Measurements from ENCODE around the gene CD82. TPM values are rescaled to one million over a fixed set of nuclear protein-coding genes. Genes with fewer than 3 reads are reported as not detected.

The CD82 gene
- polyA plus RNA-seq, 1 of the 3 experiments (the other 2 are of a cell fraction), result 39.2 TPM

GRCh38 chr11:44637487-44637886 lies 72.0 kb downstream of the CD82 start:
- POLR2A ChIA-PET, result no interaction called here
- Histone ChIP-seq H3K9me3 (no peaks in the 10 kb centered on the region), H4K20me1 (ENCODE audit: insufficient read depth) (no peaks in the 10 kb centered on the region), H3K27ac (ENCODE audit: low read depth in 2 of 2, low read length in 1 of 2) (no peak overlapping the region), H3K27me3 (ENCODE audit: insufficient read depth) (peaks cover 3% of the 10 kb centered on the region; the same call in 1 of the 2 replicates), H3K9ac (no peak overlapping the region), H3K79me2 (ENCODE audit: insufficient read depth) (no peaks in the 10 kb centered on the region), H3F3A (replicated peaks; ENCODE audit: insufficient read depth) (no peaks in the 10 kb centered on the region), H3K36me3 (replicated peaks in 1 of 2; ENCODE audit: control insufficient read depth in 1 of 2, insufficient read depth in 2 of 2, low read length in 1 of 2) (no peaks in the 10 kb centered on the region), H3K4me2 (no peak overlapping the region), H3K4me3 (ENCODE audit: low read depth in 2 of 2, low read length in 1 of 2) (no peak overlapping the region), H3K9me2 (no peaks in the 10 kb centered on the region), H3K4me1 (ENCODE audit: control insufficient read depth in 1 of 2, insufficient read depth in 2 of 2, low read depth in 1 of 2, low read length in 1 of 2) (peaks cover 5 to 19% of the 10 kb centered on the region in 2 experiments; a peak in 2 of 4 replicates), H2AFZ (ENCODE audit: low read depth) (no peak overlapping the region)
- WGBS (ENCODE audit: low lambda C conversion rate), result 45% methylated on average over 2 of the region's 2 CpGs
- CTCF ChIA-PET, result no interaction called here
- TF ChIP-seq JUND (IDR thresholded peaks at IDR 0.05) (no peak), NFIC (IDR thresholded peaks at IDR 0.05; ENCODE audit: borderline replicate concordance) (no peak), RAD21 (IDR thresholded peaks at IDR 0.05; ENCODE audit: low read length) (no peak), POLR2AphosphoS5 (IDR thresholded peaks at IDR 0.05; ENCODE audit: low read depth, low read length) (no peak), SMC3 (IDR thresholded peaks at IDR 0.05; ENCODE audit: low read depth, low read length) (no peak), SIN3A (IDR thresholded peaks at IDR 0.05; ENCODE audit: borderline replicate concordance, low read depth, low read length) (no peak), NRF1 (IDR thresholded peaks at IDR 0.05; ENCODE audit: low read depth, low read length) (no peak), FOSL2 (IDR thresholded peaks at IDR 0.05; ENCODE audit: borderline replicate concordance, low read depth) (no peak), CTCF (IDR thresholded peaks at IDR 0.05) (no peak), GATA2 (CRISPR knock-in tag; IDR thresholded peaks at IDR 0.05) (no peak), TEAD4 (IDR thresholded peaks at IDR 0.05; ENCODE audit: borderline replicate concordance, insufficient read depth) (no peak), RXRA (IDR thresholded peaks at IDR 0.05; ENCODE audit: borderline replicate concordance, low read depth) (no peak), USF2 (IDR thresholded peaks at IDR 0.05; ENCODE audit: borderline replicate concordance, low read depth, low read length) (no peak)
- TF ChIP-seq, protein P1, sequence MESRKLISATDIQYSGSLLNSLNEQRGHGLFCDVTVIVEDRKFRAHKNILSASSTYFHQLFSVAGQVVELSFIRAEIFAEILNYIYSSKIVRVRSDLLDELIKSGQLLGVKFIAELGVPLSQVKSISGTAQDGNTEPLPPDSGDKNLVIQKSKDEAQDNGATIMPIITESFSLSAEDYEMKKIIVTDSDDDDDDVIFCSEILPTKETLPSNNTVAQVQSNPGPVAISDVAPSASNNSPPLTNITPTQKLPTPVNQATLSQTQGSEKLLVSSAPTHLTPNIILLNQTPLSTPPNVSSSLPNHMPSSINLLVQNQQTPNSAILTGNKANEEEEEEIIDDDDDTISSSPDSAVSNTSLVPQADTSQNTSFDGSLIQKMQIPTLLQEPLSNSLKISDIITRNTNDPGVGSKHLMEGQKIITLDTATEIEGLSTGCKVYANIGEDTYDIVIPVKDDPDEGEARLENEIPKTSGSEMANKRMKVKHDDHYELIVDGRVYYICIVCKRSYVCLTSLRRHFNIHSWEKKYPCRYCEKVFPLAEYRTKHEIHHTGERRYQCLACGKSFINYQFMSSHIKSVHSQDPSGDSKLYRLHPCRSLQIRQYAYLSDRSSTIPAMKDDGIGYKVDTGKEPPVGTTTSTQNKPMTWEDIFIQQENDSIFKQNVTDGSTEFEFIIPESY (IDR thresholded peaks at IDR 0.05; ENCODE audit: borderline replicate concordance, low read depth), result no peak
- DNase-seq, result no peak
